ENCODE results near the gene RNASEH2B. TPM values are rescaled to one million over a fixed set of nuclear protein-coding genes. Genes with fewer than 3 reads are reported as not detected.

RNASEH2B gene
- polyA plus RNA-seq, 2 of the 4 experiments (the other 2 are of a cell fraction) = 27.5 to 73.5 TPM

- DNase-seq (ENCODE audit: low read depth in 1 of 2, low spot score in 1 of 2) = no peak
- H3K9me3 ChIP-seq = no peaks in the 10 kb centered on the region
- FAIRE-seq = no peak
- POLR2A ChIA-PET = no interaction called here
- CTCF ChIA-PET = interaction anchor here (0.7 kb wide), 1 partner anchor 1025 kb away, joined by 3 read pairs; no protein-coding TSS in a partner anchor
- 43% methylated on average over 5 of the region's 5 CpGs for WGBS (ENCODE audit: missing lambda C conversion rate)
- no peak for ATAC-seq
- no peak for TF ChIP-seq FOSB (CRISPR knock-in tag; IDR thresholded peaks at IDR 0.05)
- H3K4me1 ChIP-seq = no peaks in the 10 kb centered on the region
- H3K4me2 ChIP-seq = no peak overlapping the region
- no peak overlapping the region for H3K4me3 ChIP-seq
- H3K27ac ChIP-seq = no peak overlapping the region
Measured at GRCh38 chr13:50882816-50883435, 26.7 kb upstream of the RNASEH2B start.

DNA sequence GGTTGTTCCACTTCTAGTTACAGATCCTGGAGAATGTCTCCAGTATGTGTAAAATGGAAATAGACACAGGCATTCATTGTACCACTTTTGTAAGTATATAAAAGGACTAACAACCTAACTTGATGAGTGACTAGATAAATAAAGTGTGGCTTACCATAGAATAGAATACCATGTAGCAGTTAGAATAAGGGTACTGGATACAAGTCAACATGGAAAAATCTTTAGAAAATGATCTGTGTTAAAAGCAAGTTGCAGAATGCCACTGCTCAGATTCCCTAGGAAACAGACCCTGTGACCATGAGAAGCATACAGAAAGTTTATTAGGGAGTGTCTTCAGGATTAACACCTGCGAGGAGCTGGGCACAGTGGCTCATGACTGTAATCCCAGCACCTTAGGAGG is 25.9 kb upstream of the RNASEH2B start:
- CTCF ChIA-PET = no interaction called here
- FAIRE-seq (no peak), DNase-seq (ENCODE audit: low read depth in 1 of 2, low spot score in 1 of 2) (no peak), ATAC-seq (no peak)
- Histone ChIP-seq H3K27ac (no peak overlapping the region), H3K4me3 (no peak overlapping the region), H3K4me1 (no peaks in the 10 kb centered on the region), H3K4me2 (no peak overlapping the region), H3K9me3 (no peaks in the 10 kb centered on the region)
- POLR2A ChIA-PET = no interaction called here
- no peak for TF ChIP-seq RARB (CRISPR knock-in tag; IDR thresholded peaks at IDR 0.05)
- no peak for TF ChIP-seq GATA3 (IDR thresholded peaks at IDR 0.05; ENCODE audit: borderline replicate concordance)
- no peak for TF ChIP-seq POLR2A (IDR thresholded peaks at IDR 0.05; ENCODE audit: low read length)
- TF ChIP-seq, protein P1, sequence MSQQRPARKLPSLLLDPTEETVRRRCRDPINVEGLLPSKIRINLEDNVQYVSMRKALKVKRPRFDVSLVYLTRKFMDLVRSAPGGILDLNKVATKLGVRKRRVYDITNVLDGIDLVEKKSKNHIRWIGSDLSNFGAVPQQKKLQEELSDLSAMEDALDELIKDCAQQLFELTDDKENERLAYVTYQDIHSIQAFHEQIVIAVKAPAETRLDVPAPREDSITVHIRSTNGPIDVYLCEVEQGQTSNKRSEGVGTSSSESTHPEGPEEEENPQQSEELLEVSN (IDR thresholded peaks at IDR 0.05; ENCODE audit: borderline replicate concordance, low read depth) = no peak
- TF ChIP-seq, protein P2, sequence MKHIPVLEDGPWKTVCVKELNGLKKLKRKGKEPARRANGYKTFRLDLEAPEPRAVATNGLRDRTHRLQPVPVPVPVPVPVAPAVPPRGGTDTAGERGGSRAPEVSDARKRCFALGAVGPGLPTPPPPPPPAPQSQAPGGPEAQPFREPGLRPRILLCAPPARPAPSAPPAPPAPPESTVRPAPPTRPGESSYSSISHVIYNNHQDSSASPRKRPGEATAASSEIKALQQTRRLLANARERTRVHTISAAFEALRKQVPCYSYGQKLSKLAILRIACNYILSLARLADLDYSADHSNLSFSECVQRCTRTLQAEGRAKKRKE (CRISPR knock-in tag; IDR thresholded peaks at IDR 0.05; ENCODE audit: low read depth) = no peak
- no peak for TF ChIP-seq POLR2AphosphoS2 (conservative IDR thresholded peaks at IDR 0.05; ENCODE audit: low read length)
- TF ChIP-seq RCOR1 (IDR thresholded peaks at IDR 0.05; ENCODE audit: low read depth, low read length) = no peak
- TF ChIP-seq SMC3 (IDR thresholded peaks at IDR 0.05) = no peak
- TF ChIP-seq ESRRA (IDR thresholded peaks at IDR 0.05; ENCODE audit: borderline replicate concordance, low read length) = no peak
- TF ChIP-seq ELK1 (IDR thresholded peaks at IDR 0.05; ENCODE audit: low read depth, low read length) = no peak
- TF ChIP-seq ZFP36 (IDR thresholded peaks at IDR 0.05; ENCODE audit: borderline replicate concordance, partially characterized antibody) = no peak
- TF ChIP-seq, protein P3, sequence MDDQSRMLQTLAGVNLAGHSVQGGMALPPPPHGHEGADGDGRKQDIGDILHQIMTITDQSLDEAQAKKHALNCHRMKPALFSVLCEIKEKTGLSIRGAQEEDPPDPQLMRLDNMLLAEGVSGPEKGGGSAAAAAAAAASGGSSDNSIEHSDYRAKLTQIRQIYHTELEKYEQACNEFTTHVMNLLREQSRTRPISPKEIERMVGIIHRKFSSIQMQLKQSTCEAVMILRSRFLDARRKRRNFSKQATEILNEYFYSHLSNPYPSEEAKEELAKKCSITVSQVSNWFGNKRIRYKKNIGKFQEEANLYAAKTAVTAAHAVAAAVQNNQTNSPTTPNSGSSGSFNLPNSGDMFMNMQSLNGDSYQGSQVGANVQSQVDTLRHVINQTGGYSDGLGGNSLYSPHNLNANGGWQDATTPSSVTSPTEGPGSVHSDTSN (IDR thresholded peaks at IDR 0.05) = no peak
- no peak for TF ChIP-seq NFE2L2 (conservative IDR thresholded peaks at IDR 0.05; ENCODE audit: low read length)
- no peak for TF ChIP-seq BCL3 (IDR thresholded peaks at IDR 0.05)
- TF ChIP-seq CBX8 (IDR thresholded peaks at IDR 0.05) = no peak
- TF ChIP-seq, protein P4, sequence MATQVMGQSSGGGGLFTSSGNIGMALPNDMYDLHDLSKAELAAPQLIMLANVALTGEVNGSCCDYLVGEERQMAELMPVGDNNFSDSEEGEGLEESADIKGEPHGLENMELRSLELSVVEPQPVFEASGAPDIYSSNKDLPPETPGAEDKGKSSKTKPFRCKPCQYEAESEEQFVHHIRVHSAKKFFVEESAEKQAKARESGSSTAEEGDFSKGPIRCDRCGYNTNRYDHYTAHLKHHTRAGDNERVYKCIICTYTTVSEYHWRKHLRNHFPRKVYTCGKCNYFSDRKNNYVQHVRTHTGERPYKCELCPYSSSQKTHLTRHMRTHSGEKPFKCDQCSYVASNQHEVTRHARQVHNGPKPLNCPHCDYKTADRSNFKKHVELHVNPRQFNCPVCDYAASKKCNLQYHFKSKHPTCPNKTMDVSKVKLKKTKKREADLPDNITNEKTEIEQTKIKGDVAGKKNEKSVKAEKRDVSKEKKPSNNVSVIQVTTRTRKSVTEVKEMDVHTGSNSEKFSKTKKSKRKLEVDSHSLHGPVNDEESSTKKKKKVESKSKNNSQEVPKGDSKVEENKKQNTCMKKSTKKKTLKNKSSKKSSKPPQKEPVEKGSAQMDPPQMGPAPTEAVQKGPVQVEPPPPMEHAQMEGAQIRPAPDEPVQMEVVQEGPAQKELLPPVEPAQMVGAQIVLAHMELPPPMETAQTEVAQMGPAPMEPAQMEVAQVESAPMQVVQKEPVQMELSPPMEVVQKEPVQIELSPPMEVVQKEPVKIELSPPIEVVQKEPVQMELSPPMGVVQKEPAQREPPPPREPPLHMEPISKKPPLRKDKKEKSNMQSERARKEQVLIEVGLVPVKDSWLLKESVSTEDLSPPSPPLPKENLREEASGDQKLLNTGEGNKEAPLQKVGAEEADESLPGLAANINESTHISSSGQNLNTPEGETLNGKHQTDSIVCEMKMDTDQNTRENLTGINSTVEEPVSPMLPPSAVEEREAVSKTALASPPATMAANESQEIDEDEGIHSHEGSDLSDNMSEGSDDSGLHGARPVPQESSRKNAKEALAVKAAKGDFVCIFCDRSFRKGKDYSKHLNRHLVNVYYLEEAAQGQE (IDR thresholded peaks at IDR 0.05) = no peak
- no peak for TF ChIP-seq HMGXB4 (CRISPR knock-in tag; IDR thresholded peaks at IDR 0.05; ENCODE audit: borderline replicate concordance)
- no peak for TF ChIP-seq JUN (IDR thresholded peaks at IDR 0.05)
- TF ChIP-seq, protein P5, sequence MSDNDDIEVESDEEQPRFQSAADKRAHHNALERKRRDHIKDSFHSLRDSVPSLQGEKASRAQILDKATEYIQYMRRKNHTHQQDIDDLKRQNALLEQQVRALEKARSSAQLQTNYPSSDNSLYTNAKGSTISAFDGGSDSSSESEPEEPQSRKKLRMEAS (IDR thresholded peaks at IDR 0.05) = no peak
- WGBS (ENCODE audit: missing lambda C conversion rate) = 11% methylated on average over 1 of the region's 1 CpG
